ENCODE measurements around the gene TAOK3.

DNA sequence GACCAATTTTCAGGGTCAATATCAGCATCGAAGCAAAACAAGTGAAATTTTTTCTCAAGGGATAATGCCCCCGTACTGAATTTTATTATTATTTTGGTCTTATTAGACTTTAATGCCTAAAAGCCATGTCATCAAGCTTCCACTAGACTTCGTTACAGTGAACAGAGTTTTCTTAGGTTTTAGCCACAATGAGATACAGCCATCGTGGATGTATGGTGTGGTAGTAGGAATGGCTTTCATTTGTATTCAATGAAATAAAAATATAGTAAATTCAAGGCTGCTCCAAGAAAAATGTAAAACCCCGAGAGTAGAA is 11.7 kb downstream of the TAOK3 start:
- TF ChIP-seq EP300 (IDR thresholded peaks at IDR 0.05), result no peak
- TF ChIP-seq, protein P1, sequence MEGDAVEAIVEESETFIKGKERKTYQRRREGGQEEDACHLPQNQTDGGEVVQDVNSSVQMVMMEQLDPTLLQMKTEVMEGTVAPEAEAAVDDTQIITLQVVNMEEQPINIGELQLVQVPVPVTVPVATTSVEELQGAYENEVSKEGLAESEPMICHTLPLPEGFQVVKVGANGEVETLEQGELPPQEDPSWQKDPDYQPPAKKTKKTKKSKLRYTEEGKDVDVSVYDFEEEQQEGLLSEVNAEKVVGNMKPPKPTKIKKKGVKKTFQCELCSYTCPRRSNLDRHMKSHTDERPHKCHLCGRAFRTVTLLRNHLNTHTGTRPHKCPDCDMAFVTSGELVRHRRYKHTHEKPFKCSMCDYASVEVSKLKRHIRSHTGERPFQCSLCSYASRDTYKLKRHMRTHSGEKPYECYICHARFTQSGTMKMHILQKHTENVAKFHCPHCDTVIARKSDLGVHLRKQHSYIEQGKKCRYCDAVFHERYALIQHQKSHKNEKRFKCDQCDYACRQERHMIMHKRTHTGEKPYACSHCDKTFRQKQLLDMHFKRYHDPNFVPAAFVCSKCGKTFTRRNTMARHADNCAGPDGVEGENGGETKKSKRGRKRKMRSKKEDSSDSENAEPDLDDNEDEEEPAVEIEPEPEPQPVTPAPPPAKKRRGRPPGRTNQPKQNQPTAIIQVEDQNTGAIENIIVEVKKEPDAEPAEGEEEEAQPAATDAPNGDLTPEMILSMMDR (IDR thresholded peaks at IDR 0.05), result no peak

Data from suprapubic skin (tissue), 3 donors.